OCI-M1 (cell line): ENCODE results near the gene ZMYND10.
"Not testable (repeated sequence)": the region's sequence is repeated elsewhere in the genome, so short reads cannot be mapped to it uniquely, and the experiment has no call there.

ENCODE experiments used
- DNase-seq: peaks from one replicate; lab custom pipeline; 2025; lab: John Stamatoyannopoulos, UW

ZMYND10 gene

DNA sequence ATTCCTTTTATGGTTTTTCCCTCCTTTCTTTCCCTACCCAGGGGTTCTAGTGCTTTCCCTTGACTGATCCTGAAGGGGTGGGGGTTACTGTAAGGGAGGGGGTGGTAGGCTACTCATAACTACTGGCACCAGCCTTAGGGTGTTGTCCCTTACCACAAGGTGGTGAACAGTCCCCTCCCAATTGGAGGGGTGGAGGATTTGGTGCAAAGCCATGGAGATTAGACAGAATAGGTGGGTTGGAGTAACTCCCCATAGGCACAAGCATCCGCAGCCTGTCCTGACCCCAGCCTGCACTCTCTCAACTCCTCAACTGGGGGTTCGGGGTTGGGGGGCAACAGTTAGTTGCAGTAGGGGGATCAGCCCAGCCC lies 20.4 kb downstream of the ZMYND10 start:
- DNase-seq: no peak

DNA sequence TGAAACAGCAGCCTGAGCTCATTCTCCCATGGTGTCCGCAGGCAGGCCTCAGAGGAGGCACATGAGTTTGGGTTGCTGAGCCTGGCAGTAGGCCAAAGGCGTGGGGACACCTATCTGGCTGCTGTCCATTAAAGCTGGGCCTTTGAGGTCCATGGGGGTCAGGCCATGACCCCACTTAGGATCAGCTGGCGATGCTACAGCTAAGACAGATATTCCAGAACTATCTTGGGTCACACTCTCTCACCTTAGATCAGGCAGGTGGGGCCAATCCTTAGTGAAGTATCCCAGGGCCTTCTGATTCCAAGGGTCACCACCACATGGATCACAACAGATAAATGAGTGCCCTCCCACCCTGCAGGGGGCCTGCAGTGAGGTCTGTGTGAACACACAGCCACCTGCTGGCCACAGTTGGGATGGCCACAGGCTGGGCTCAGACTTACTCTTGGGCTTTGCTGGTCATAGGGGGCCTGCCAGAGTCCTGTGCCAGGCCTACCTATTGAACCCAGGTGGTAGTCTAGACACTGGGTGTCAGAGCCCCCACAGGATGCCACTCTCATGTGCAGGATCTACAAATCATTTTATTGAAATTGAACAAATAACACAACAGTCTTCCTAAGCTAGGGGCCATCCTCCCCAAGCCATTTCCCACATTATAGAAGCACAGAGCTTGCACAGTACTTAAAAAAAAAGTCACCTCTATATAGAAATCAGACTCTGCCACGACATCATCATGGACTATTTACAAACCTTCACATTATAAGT lies 21.0 kb downstream of the ZMYND10 start:
- peak; percentile 72 for DNase-seq

DNA sequence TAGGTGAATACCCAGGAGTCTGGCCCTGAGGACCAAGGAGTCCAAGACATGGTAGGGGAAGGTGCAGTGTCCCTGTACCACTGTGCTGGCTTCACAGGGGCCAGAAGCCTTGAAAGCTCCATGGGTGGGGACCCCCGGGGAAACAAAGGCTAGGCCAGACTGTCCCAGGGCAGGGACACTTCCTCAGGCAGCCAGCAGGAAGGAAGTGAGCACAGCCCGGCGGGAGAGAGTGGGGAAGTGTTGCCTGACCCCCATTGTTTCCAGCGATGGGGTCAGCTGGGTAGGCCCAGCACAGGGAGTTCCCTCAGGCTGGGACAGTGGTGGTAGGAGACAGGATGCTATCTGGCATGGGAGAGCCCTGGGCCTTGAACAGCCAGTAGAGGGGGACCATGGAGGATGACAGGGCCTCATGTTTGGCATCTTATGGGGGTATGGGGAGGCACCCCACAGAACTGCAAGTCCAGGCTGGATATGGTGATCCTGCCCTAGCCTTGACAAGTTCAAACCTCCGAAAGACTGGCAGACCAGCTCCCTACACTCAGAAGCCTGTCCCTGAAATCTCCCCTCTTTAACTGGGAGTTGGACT lies 21.8 kb downstream of the ZMYND10 start:
- no peak for DNase-seq

- DNase-seq: no peak
Observed at GRCh38 chr3:50323092-50323600, 22.4 kb downstream of the ZMYND10 start.

GRCh38 chr3:50322386-50323091 lies 23.0 kb downstream of the ZMYND10 start, which contains the start of gene HYAL2:
TSS of gene HYAL2 (minus strand) at chr3:50322745. CDS start at chr3:50320489, 2,256 bp downstream.
- DNase-seq: no peak

GRCh38 chr3:50322115-50322385 lies 23.5 kb downstream of the ZMYND10 start:
- no peak for DNase-seq

DNA sequence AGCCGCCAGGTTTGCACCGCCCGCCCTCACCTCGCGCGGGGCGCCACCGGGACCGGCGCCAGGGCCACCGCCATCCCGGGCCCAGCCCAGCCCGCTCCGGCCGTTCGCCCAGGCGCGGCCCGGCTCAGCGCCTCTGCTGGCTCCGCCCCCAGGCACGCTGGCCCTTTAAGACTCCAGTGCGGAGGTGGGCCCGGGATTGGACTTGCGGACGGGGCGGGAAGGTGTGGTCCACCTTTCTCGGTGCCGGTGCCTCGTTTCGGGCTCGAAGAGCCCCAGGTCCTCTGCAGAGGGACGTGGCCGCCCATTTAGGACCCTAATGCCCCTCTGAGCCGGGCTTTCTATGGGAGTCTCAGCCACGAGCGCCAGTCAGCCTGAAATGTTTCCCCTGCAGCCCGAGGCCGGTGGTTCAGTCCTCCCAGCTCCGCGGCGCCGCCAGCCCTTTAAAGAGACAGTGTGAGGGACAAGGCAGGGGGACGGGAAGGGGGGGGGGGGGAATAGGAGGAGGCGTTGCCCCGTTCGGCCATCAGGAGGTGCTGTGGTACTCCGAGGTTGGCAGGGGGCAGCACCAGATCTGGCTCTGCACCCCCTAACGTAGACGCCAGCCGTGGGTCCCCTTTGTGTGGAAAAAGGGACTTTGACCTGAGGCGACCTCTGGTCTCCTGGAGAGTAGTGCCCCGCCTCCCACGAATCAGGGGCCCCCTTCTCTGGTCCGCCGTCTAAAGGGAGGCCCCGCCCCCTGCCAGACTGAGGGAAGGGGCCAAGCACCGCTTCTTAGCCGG lies 24.0 kb downstream of the ZMYND10 start:
- DNase-seq: peak; percentile 87

GRCh38 chr3:50320853-50321335 lies 24.6 kb downstream of the ZMYND10 start:
- DNase-seq: peak; percentile 79

DNA sequence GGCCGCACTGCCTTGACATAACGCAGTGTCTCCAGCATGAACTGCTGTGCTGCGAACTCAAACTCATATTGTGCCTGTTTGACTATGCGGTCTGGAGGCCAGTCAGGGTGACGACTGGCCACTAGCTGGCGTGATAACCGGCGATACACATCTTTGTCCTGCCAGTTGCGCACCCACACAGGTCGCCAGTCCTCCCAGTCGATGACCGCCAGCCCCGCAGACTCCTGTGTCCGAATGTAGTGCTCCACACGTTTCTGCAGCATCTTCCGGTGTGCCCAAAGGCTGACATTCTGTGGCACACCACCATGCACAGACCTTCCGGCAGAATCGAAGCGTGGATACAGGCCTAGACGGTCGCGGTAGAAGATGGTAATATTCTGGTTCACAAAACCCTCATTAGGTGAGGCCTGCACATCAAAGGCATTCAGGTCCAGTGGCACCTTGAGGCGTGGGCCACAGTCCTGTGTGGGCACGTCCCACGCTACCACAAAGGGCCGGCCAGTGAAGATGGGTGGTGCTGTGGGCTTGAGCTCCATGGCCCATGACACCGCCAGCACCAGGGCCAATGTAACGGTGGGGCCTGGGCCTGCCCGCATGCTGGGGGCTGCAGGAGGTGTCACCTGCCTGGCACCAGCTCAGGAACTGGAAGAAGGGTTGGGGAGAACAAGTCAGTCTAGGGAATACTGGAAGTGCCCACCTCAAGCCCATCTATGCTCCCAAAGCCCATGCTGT lies 25.5 kb downstream of the ZMYND10 start:
- DNase-seq: no peak

- DNase-seq: no peak
Observed at GRCh38 chr3:50319181-50319893, 26.2 kb downstream of the ZMYND10 start.

- DNase-seq: no peak
Observed at GRCh38 chr3:50318615-50319014, 26.9 kb downstream of the ZMYND10 start.

GRCh38 chr3:50318163-50318562 lies 27.4 kb downstream of the ZMYND10 start:
- DNase-seq: no peak

- no peak for DNase-seq
Observed at GRCh38 chr3:50317300-50317699, 28.2 kb downstream of the ZMYND10 start.

DNA sequence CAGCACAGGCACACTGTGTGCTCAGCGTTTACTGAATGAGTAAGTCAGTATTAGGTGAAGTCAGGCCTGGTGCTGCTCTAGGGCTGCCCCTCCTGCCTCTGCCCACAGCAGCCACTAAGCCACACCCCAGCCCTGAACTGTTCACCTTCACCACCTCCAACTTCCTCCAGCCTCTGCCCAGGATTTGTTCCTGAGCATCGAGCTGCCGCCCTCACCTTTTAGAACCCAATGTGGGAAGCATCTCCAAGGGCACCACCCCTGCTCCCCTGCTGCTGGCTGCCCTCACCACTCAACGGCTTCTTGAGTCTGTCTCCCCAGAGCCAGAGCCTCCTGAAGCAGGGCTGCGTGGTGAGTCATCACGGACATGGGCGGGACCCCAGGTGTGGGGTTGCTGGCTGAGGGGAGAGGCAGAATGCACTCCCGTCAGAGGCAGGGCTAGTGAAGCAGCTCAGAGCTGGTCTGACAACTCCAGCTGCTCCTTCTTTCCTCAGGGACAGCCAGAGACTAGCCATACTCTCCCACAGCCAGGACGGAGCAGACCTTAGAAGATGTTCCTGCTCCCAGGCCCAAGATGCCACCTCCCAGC lies 28.8 kb downstream of the ZMYND10 start:
- DNase-seq: no peak

DNA sequence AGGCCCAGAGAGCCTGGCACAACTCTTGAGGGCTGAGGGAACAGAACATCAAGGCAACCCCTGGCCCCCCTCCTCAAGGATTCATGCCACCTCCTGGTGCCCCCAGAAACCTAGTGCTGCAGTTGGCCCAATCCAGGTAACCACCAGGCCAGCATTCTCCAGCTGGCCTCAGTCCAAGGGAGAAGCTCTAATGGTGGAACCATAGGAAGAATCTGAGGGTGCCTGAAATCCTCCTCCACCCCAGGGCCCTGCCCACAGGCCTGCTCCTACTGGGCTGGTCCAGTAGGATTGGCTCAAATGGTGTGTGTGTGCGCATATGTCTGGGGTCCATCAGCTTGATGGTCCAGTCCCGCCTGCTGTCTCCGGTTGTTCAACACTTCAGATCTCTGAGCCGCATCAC lies 30.7 kb downstream of the ZMYND10 start:
- no peak for DNase-seq

DNA sequence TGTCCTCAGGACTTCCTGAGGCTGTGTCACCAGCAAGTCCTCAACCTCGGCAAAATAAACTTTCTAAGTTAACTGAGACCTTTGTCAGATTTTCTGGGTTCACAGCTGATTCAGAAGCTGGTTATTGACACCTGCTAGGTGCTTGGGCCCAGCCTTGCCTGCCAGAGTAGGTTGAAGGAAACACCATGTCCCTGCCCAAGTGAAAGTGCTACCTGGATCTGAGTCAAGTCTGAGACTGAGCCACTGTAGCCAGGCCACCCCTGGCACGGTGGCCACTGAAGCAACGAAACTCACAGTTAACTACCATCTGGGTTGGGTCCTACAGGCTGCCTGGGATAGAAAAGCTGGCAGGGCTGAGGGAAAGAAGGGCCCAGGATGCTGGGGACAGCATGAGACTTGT lies 31.2 kb downstream of the ZMYND10 start:
- no peak for DNase-seq

DNA sequence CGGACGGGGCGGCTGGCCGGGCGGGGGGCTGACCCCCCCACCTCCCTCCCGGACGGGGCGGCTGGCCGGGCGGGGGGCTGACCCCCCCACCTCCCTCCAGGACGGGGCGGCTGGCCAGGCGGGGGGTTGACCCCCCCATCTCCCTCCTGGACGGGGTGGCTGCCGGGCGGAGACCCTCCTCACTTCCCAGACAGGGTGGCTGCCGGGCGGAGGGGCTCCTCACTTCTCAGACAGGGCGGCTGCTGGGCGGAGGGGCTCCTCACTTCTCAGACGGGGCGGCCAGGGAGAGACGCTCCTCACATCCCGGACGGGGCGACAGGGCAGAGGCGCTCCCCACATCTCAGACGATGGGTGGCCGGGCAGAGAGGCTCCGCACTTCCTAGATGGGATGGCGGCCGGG lies 33.5 kb downstream of the ZMYND10 start:
- not testable (repeated sequence) for DNase-seq

DNA sequence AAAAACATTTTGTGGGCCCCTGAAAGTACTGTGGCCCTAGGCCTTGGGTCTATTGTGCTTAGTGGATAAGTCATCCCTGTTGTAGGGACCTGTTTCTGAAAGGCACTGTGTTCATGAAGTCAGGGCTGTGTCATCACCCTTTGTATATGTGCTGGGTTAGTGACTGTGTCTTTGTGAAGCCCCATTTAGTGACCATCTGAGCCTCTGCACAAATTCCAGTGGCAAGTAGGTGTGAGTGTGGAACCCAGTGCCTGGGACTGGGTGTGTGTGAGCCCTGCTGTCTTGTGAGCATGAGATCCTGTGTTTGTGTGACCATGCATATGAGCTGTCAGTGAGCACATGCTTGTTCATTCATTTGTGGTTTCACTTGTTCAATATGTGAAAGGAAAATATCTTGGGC lies 40.9 kb downstream of the ZMYND10 start:
- no peak for DNase-seq

DNA sequence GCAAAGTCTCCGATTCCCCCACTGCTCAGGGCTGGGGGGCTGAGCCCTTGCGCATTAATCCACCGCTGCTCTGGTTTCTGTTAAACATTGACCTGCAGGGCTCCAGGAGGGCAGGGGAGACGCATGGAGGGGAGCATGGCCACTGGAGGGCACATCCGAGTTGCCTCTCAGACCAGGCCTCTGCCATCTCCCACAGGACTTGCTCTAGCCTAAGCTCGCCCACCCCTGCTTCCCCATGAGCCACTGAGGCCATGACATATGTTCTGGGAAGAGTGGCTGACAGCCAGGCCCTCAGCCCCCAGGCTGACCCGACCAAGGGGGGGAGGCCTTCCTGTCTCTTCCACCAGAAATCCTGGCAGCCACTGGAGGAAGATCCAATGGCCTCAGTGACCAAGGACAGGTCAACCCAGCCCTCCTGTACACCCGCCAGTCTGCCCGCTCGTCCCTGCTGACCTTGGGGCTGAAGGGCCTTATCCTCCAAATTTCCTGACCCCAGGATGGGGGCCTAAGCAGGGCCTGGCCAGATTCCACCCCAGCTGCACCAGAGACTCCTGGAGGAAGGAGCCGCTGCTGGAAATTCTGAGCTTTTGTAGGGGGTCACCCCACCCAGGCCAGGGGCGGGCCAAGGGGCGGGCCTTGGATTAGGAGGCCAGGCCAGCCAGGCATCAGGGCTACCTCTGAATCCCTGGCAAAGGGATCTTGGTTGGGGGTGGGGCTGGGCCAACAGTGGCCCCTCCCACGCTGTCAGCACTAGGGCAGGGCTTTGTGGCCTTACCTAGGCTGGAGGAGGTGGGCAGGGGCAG lies 42.3 kb downstream of the ZMYND10 start, which contains the start of gene HYAL1:
TSS of gene HYAL1 (minus strand) at position 562 of the 803 bp plus-strand sequence. CDS start 618 bp downstream, outside the sequence.
- no peak for DNase-seq
